ENCODE data around the gene BTAF1. TPM values are rescaled to one million over a fixed set of nuclear protein-coding genes. Genes with fewer than 3 reads are reported as not detected.

BTAF1 gene
- total RNA-seq, 1 experiment from 2014 or later: 42.3 TPM

- no peak for TF ChIP-seq EZH2 (IDR thresholded peaks at IDR 0.05; ENCODE audit: borderline replicate concordance, low read depth, low read length, poor library complexity, severe bottlenecking)
- TF ChIP-seq, protein P1, sequence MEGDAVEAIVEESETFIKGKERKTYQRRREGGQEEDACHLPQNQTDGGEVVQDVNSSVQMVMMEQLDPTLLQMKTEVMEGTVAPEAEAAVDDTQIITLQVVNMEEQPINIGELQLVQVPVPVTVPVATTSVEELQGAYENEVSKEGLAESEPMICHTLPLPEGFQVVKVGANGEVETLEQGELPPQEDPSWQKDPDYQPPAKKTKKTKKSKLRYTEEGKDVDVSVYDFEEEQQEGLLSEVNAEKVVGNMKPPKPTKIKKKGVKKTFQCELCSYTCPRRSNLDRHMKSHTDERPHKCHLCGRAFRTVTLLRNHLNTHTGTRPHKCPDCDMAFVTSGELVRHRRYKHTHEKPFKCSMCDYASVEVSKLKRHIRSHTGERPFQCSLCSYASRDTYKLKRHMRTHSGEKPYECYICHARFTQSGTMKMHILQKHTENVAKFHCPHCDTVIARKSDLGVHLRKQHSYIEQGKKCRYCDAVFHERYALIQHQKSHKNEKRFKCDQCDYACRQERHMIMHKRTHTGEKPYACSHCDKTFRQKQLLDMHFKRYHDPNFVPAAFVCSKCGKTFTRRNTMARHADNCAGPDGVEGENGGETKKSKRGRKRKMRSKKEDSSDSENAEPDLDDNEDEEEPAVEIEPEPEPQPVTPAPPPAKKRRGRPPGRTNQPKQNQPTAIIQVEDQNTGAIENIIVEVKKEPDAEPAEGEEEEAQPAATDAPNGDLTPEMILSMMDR (conservative IDR thresholded peaks at IDR 0.05; ENCODE audit: low read depth, low read length): no peak
- peaks cover 13% of the 10 kb centered on the region for H3K36me3 ChIP-seq (ENCODE audit: insufficient read depth, low read length, poor library complexity, severe bottlenecking)
- no peaks in the 10 kb centered on the region for H3K9me3 ChIP-seq (ENCODE audit: low read depth, low read length, poor library complexity, severe bottlenecking)
- ChIA-PET CTCF (no interaction called here), POLR2A (ENCODE audit: low non-redundant PET) (no interaction called here)
- H3K27ac ChIP-seq (ENCODE audit: low read depth, low read length, poor library complexity, severe bottlenecking): no peak overlapping the region
- no peaks in the 10 kb centered on the region for H3K27me3 ChIP-seq (replicated peaks; ENCODE audit: insufficient read depth, low read depth, low read length, poor library complexity)
- DNase-seq (ENCODE audit: low spot score): no peak
- H3K4me3 ChIP-seq (ENCODE audit: low read depth, low read length, poor library complexity, severe bottlenecking): no peak overlapping the region
- no TSS peak for BruUV-seq (replicated peaks)
- H3K4me1 ChIP-seq (ENCODE audit: insufficient read depth, low read length, poor library complexity, severe bottlenecking): no peaks in the 10 kb centered on the region
- intact Hi-C loops (cut with micrococcal nuclease; ENCODE audit: unreplicated experiment): no loop called here
These were observed 8.1 kb downstream of the BTAF1 start for GRCh38 chr10:91931526-91932190.

GRCh38 chr10:91932737-91933136, 9.2 kb downstream of the BTAF1 start:
- ChIA-PET POLR2A (ENCODE audit: low non-redundant PET) (interaction anchor here (0.8 kb wide), 1 partner anchor 9 kb away, joined by 3 read pairs; the partner anchor contains the start of gene BTAF1), CTCF (no interaction called here)
- TF ChIP-seq, protein P1 (conservative IDR thresholded peaks at IDR 0.05; ENCODE audit: low read depth, low read length): no peak
- no peak for TF ChIP-seq EZH2 (IDR thresholded peaks at IDR 0.05; ENCODE audit: borderline replicate concordance, low read depth, low read length, poor library complexity, severe bottlenecking)
- H3K27me3 ChIP-seq (replicated peaks; ENCODE audit: insufficient read depth, low read depth, low read length, poor library complexity): no peaks in the 10 kb centered on the region
- H3K36me3 ChIP-seq (ENCODE audit: insufficient read depth, low read length, poor library complexity, severe bottlenecking): peaks cover 21% of the 10 kb centered on the region
- intact Hi-C loops (cut with micrococcal nuclease; ENCODE audit: unreplicated experiment): no loop called here
- no peak overlapping the region for H3K4me3 ChIP-seq (ENCODE audit: low read depth, low read length, poor library complexity, severe bottlenecking)
- no peaks in the 10 kb centered on the region for H3K4me1 ChIP-seq (ENCODE audit: insufficient read depth, low read length, poor library complexity, severe bottlenecking)
- H3K27ac ChIP-seq (ENCODE audit: low read depth, low read length, poor library complexity, severe bottlenecking): no peak overlapping the region
- BruUV-seq (replicated peaks): no TSS peak
- no peaks in the 10 kb centered on the region for H3K9me3 ChIP-seq (ENCODE audit: low read depth, low read length, poor library complexity, severe bottlenecking)
- DNase-seq (ENCODE audit: low spot score): no peak

- Histone ChIP-seq H3K4me3 (ENCODE audit: low read depth, low read length, poor library complexity, severe bottlenecking) (no peak overlapping the region), H3K4me1 (ENCODE audit: insufficient read depth, low read length, poor library complexity, severe bottlenecking) (no peaks in the 10 kb centered on the region), H3K36me3 (ENCODE audit: insufficient read depth, low read length, poor library complexity, severe bottlenecking) (peaks cover 30% of the 10 kb centered on the region), H3K9me3 (ENCODE audit: low read depth, low read length, poor library complexity, severe bottlenecking) (no peaks in the 10 kb centered on the region), H3K27ac (ENCODE audit: low read depth, low read length, poor library complexity, severe bottlenecking) (no peak overlapping the region), H3K27me3 (replicated peaks; ENCODE audit: insufficient read depth, low read depth, low read length, poor library complexity) (no peaks in the 10 kb centered on the region)
- POLR2A ChIA-PET (ENCODE audit: low non-redundant PET): interaction anchor here (0.6 kb wide), 1 partner anchor 11 kb away, joined by 3 read pairs; no protein-coding TSS in a partner anchor
- intact Hi-C loops (cut with micrococcal nuclease; ENCODE audit: unreplicated experiment): no loop called here
- no peak for TF ChIP-seq EZH2 (IDR thresholded peaks at IDR 0.05; ENCODE audit: borderline replicate concordance, low read depth, low read length, poor library complexity, severe bottlenecking)
- TF ChIP-seq, protein P1 (conservative IDR thresholded peaks at IDR 0.05; ENCODE audit: low read depth, low read length): no peak
- CTCF ChIA-PET: no interaction called here
- no TSS peak for BruUV-seq (replicated peaks)
- DNase-seq (ENCODE audit: low spot score): no peak
These were observed 12.3 kb downstream of the BTAF1 start for GRCh38 chr10:91935886-91936285.
